IMR-90 (cell line): ENCODE data around the gene CERS6. TPM values are rescaled to one million over a fixed set of nuclear protein-coding genes. Genes with fewer than 3 reads are reported as not detected.

Source experiments
- ATAC-seq: fragments of 200-7000 bp; cut with Tn5 transposase; 2 replicates; pipeline ENCODE4 v1.9.1; 2020; ENCODE audit warnings: low read depth, mild to moderate bottlenecking, moderate library complexity
- BruUV-seq: library from RNA; stranded (reverse); fragments of 400-500 nt; replicated peaks from 2 replicates; lab custom pipeline; 2021; lab: Mats Ljungman, UMichigan
- CTCF ChIA-PET: fragments of 300-600 bp; formaldehyde crosslinking; extraction: SDS; loops from one replicate; lab custom pipeline; 2021; ENCODE audit warnings: antibody characterized with exemption; lab: Yijun Ruan, JAX
- POLR2A ChIA-PET: fragments of 300-600 bp; sonication (Branson Sonifier 250); formaldehyde crosslinking; loops from one replicate; lab custom pipeline; 2022; ENCODE audit warnings: antibody characterized with exemption; ENCODE audit not compliant: unreplicated experiment; lab: Charles Lee
- DNase-seq: peaks from one replicate; pipeline ENCODE4 v3.0.0; 2013
- H2AFZ ChIP-seq: replicated peaks from 2 replicates; pipeline ENCODE3; 2013; ENCODE audit warnings: low read length, mild to moderate bottlenecking; ENCODE audit not compliant: poor library complexity
- H2AK5ac ChIP-seq: 2 replicates; pipeline ENCODE4 v1.6.1; 2013; ENCODE audit warnings: low read depth, low read length, inconsistent platforms
- H2AK9ac ChIP-seq: replicated peaks from 2 replicates; pipeline ENCODE3; 2013; ENCODE audit warnings: mild to moderate bottlenecking, low read depth, low read length, moderate library complexity; ENCODE audit not compliant: poor library complexity
- H2BK120ac ChIP-seq: 2 replicates; pipeline ENCODE4 v1.6.1; 2013; ENCODE audit warnings: low read depth, low read length, inconsistent platforms
- H2BK15ac ChIP-seq: 3 replicates; pipeline ENCODE4 v1.6.1; 2013; ENCODE audit warnings: low read depth, low read length, inconsistent platforms
- H2BK20ac ChIP-seq: 2 replicates; pipeline ENCODE4 v1.6.1; 2013; ENCODE audit warnings: low read depth, mild to moderate bottlenecking, inconsistent platforms, low read length, moderate library complexity
- H2BK5ac ChIP-seq: 2 replicates; pipeline ENCODE4 v1.6.1; 2013; ENCODE audit warnings: mild to moderate bottlenecking, low read depth, low read length, inconsistent platforms; ENCODE audit not compliant: poor library complexity, severe bottlenecking
- H3K14ac ChIP-seq: replicated peaks from 2 replicates; pipeline ENCODE4 v1.6.1; 2013; ENCODE audit warnings: low read depth, low read length, inconsistent platforms
- H3K18ac ChIP-seq: 2 replicates; pipeline ENCODE4 v1.6.1; 2013; ENCODE audit warnings: low read depth, low read length, control low read depth
- H3K23ac ChIP-seq: 2 replicates; pipeline ENCODE4 v1.6.1; 2013; ENCODE audit warnings: low read depth, low read length, inconsistent platforms
- H3K27ac ChIP-seq: 2 replicates; pipeline ENCODE4 v1.5.1; 2013; ENCODE audit warnings: mild to moderate bottlenecking, control low read depth, low read length; ENCODE audit not compliant: insufficient read depth
- H3K27me3 ChIP-seq: 2 replicates; pipeline ENCODE4 v1.6.1; 2013; ENCODE audit warnings: low read length; ENCODE audit not compliant: control insufficient read depth, insufficient read depth
- H3K36me3 ChIP-seq: 2 replicates; pipeline ENCODE4 v1.6.1; 2013; ENCODE audit warnings: low read length, mixed read lengths; ENCODE audit not compliant: control insufficient read depth, insufficient read depth
- H3K4ac ChIP-seq: 2 replicates; pipeline ENCODE4 v1.6.1; 2013; ENCODE audit warnings: low read depth, low read length, inconsistent platforms
- H3K4me1 ChIP-seq: 2 replicates; pipeline ENCODE4 v1.6.1; 2013; ENCODE audit warnings: low read length, mixed read lengths; ENCODE audit not compliant: control insufficient read depth, insufficient read depth
- H3K4me2 ChIP-seq: 2 replicates; pipeline ENCODE4 v1.6.1; 2013; ENCODE audit warnings: low read depth, mild to moderate bottlenecking, control low read depth, low read length, moderate library complexity
- H3K4me3 ChIP-seq: 2 replicates; pipeline ENCODE4 v1.5.1; 2013; ENCODE audit warnings: low read depth, mild to moderate bottlenecking, control low read depth, low read length, moderate library complexity; ENCODE audit not compliant: insufficient read depth
- H3K56ac ChIP-seq: 2 replicates; pipeline ENCODE4 v1.6.1; 2013; ENCODE audit warnings: low read length, inconsistent platforms; ENCODE audit not compliant: insufficient read depth; ENCODE audit errors: extremely low read depth
- H3K79me1 ChIP-seq, 2 experiments: 2 replicates each; pipeline ENCODE4 v1.6.1; 2013; ENCODE audit warnings: low read length in 2 of 2, inconsistent platforms in 1 of 2, low read depth in 1 of 2
- H3K9ac ChIP-seq: 2 replicates; pipeline ENCODE4 v1.6.1; 2013; ENCODE audit warnings: low read depth, low read length, control low read depth
- H3K9me1 ChIP-seq: 2 replicates; pipeline ENCODE4 v1.6.1; 2013; ENCODE audit warnings: low read length, inconsistent platforms; ENCODE audit not compliant: insufficient read depth
- H3K9me3 ChIP-seq: 2 replicates; pipeline ENCODE4 v1.6.1; 2013; ENCODE audit warnings: low read length; ENCODE audit not compliant: control insufficient read depth, insufficient read depth
- H4K20me1 ChIP-seq: 2 replicates; pipeline ENCODE4 v1.6.1; 2013; ENCODE audit warnings: low read length, inconsistent platforms; ENCODE audit not compliant: insufficient read depth
- H4K5ac ChIP-seq: 2 replicates; pipeline ENCODE4 v1.6.1; 2013; ENCODE audit warnings: mild to moderate bottlenecking, low read depth, low read length, control low read depth
- H4K8ac ChIP-seq, 2 experiments: 2 replicates each; pipeline ENCODE4 v1.6.1; 2013; ENCODE audit warnings: low read depth in 2 of 2, low read length in 2 of 2, control low read depth in 1 of 2, inconsistent platforms in 1 of 2
- H4K91ac ChIP-seq: 2 replicates; pipeline ENCODE4 v1.6.1; 2013; ENCODE audit warnings: low read depth, low read length, inconsistent platforms; ENCODE audit not compliant: insufficient read depth
- BHLHE40 ChIP-seq: fragments of 150-350 bp; IDR thresholded peaks from 2 replicates; pipeline ENCODE4 v1.6.1; 2016; ENCODE audit warnings: mild to moderate bottlenecking, low read depth, low read length
- CEBPB ChIP-seq: IDR thresholded peaks from 2 replicates; pipeline ENCODE4 v1.6.1; 2012; ENCODE audit warnings: low read depth, low read length, improper control_type of control experiment
- CHD1 ChIP-seq: IDR thresholded peaks from 2 replicates; pipeline ENCODE4 v1.6.1; 2012; ENCODE audit warnings: low read depth, low read length, improper control_type of control experiment
- CTCF ChIP-seq: conservative IDR thresholded peaks from 2 replicates; pipeline ENCODE4 v1.5.1; 2012; ENCODE audit warnings: mild to moderate bottlenecking, low read depth, low read length, improper control_type of control experiment
- ELK1 ChIP-seq: fragments of 150-350 bp; IDR thresholded peaks from 2 replicates; pipeline ENCODE4 v1.6.1; 2016; ENCODE audit warnings: low read depth, mild to moderate bottlenecking, low read length, moderate library complexity, borderline replicate concordance
- FOS ChIP-seq: fragments of 150-350 bp; IDR thresholded peaks from 2 replicates; pipeline ENCODE4 v1.6.1; 2016; ENCODE audit warnings: low read depth, low read length
- MAFK ChIP-seq: IDR thresholded peaks from 2 replicates; pipeline ENCODE4 v1.6.1; 2012; ENCODE audit warnings: low read depth, low read length, improper control_type of control experiment
- MAZ ChIP-seq: IDR thresholded peaks from 2 replicates; pipeline ENCODE4 v1.6.1; 2012; ENCODE audit warnings: low read depth, mild to moderate bottlenecking, low read length, improper control_type of control experiment, moderate library complexity, borderline replicate concordance
- MXI1 ChIP-seq: IDR thresholded peaks from 2 replicates; pipeline ENCODE4 v1.6.1; 2012; ENCODE audit warnings: low read depth, mild to moderate bottlenecking, low read length, moderate library complexity, borderline replicate concordance
- NFE2L2 ChIP-seq: fragments of 150-350 bp; IDR thresholded peaks from 2 replicates; pipeline ENCODE4 v1.6.1; 2016; ENCODE audit warnings: low read depth, mild to moderate bottlenecking, low read length
- POLR2A ChIP-seq: IDR thresholded peaks from 2 replicates; pipeline ENCODE4 v1.6.1; 2012; ENCODE audit warnings: mild to moderate bottlenecking, low read depth, low read length
- RAD21 ChIP-seq: IDR thresholded peaks from 2 replicates; pipeline ENCODE4 v1.6.1; 2012; ENCODE audit warnings: low read length, improper control_type of control experiment
- RCOR1 ChIP-seq: IDR thresholded peaks from 2 replicates; pipeline ENCODE4 v1.6.1; 2012; ENCODE audit warnings: mild to moderate bottlenecking, low read length, improper control_type of control experiment; ENCODE audit not compliant: insufficient replicate concordance
- RFX5 ChIP-seq: IDR thresholded peaks from 2 replicates; pipeline ENCODE4 v1.8.0; 2012; ENCODE audit warnings: low read depth, mild to moderate bottlenecking, low read length, moderate library complexity
- SMC3 ChIP-seq: fragments of 150-350 bp; IDR thresholded peaks from 2 replicates; pipeline ENCODE4 v1.6.1; 2016; ENCODE audit warnings: low read depth, mild to moderate bottlenecking, antibody characterized with exemption, low read length, moderate library complexity
- USF2 ChIP-seq: fragments of 150-350 bp; IDR thresholded peaks from 2 replicates; pipeline ENCODE4 v1.6.1; 2017; ENCODE audit warnings: mild to moderate bottlenecking, antibody characterized with exemption, low read length, low read depth
- WGBS, 2 experiments: methylation state at CpG; one replicate each; pipeline versions ENCODE4 v1.1.5 to v1.1.7; 2013; ENCODE audit warnings: missing lambda C conversion rate in 2 of 2; ENCODE audit not compliant: insufficient read length in 1 of 2; ENCODE audit errors: extremely low coverage in 2 of 2; 5-methylcytosine and 5-hydroxymethylcytosine counted together
- dilution Hi-C: fragments of 300-500 bp; cut with HindIII; formaldehyde crosslinking; loops from one replicate; pipeline ENCODE4 v1.14.3; 2018; ENCODE audit warnings: low sequenced_read_pairs; ENCODE audit not compliant: unreplicated experiment
- in situ Hi-C: fragments of 300-500 bp; cut with MboI; formaldehyde crosslinking; loops from 3 replicates; pipeline ENCODE4 v1.14.3; 2019; ENCODE audit warnings: low sequenced_read_pairs, inconsistent platforms, mixed read lengths
- intact Hi-C: fragments of 100-400 bp; cut with micrococcal nuclease; formaldehyde crosslinking; loops from 2 replicates; pipeline ENCODE4 v1.10.0; 2022
- polyA plus RNA-seq, 3 experiments: library from polyadenylated mRNA; depleted of rRNA; stranded (reverse); fragments of >200 nt; gene quantifications; 2 replicates each; pipeline ENCODE4 v1.2.3, GENCODE V29; 2012; ENCODE audit warnings: low replicate concordance in 1 of 3
- total RNA-seq: library from RNA; depleted of rRNA; stranded (reverse); fragments of >200 nt; gene quantifications from 2 replicates; pipeline ENCODE4 v1.2.3, GENCODE V29; 2012

The CERS6 gene
- total and polyA plus RNA-seq, 2 of the 4 experiments (the other 2 are of a cell fraction) = 2.1 to 5.7 TPM

DNA sequence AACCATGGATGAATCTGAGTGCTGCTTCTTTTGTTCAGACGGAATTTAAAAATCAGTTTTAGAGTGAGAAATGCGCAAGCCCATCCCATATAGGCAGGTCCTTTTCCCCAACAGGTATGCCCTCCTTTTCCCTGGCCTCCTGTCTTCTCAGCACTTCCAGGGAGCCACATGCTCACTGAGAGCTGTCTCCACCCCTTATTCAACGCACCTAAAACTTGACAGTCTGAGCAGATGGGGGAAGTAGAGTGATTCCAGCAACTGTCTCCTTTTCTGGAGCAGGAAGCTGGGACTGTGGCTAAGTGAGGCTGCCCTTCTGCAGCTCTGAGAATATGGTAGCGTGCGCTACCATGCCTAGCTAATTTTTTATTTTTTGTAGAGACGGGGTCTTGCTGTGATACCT is 293.2 kb downstream of the CERS6 start:
- no peak for TF ChIP-seq CHD1
- TF ChIP-seq MAFK = no peak
- TF ChIP-seq ELK1 = no peak
- no peak for TF ChIP-seq RFX5
- TF ChIP-seq POLR2A = no peak
- TF ChIP-seq CTCF = no peak
- no peak for TF ChIP-seq FOS
- no peak for TF ChIP-seq SMC3
- no peak for TF ChIP-seq USF2
- no peak for TF ChIP-seq MAZ
- TF ChIP-seq RAD21 = no peak
- TF ChIP-seq CEBPB = no peak
- TF ChIP-seq NFE2L2 = no peak
- no peak for TF ChIP-seq RCOR1
- TF ChIP-seq MXI1 = no peak
- TF ChIP-seq BHLHE40 = no peak
- Histone ChIP-seq H2AFZ (no peak overlapping the region), H3K27me3 (no peaks in the 10 kb centered on the region), H3K4me3 (no peak overlapping the region), H2BK20ac (no peak overlapping the region), H2BK5ac (no peak overlapping the region), H3K4ac (no peak overlapping the region), H3K36me3 (no peaks in the 10 kb centered on the region), H3K14ac (no peak overlapping the region), H4K91ac (no peak overlapping the region), H3K56ac (no peak overlapping the region), H4K8ac (no peak overlapping the region), H3K9me3 (no peaks in the 10 kb centered on the region), H3K9me1 (no peaks in the 10 kb centered on the region), H3K23ac (no peak overlapping the region), H2AK9ac (no peak overlapping the region), H3K4me2 (no peak overlapping the region), H2AK5ac (no peak overlapping the region), H2BK120ac (no peak overlapping the region), H3K27ac (no peak overlapping the region), H3K4me1 (no peaks in the 10 kb centered on the region), H2BK15ac (no peak overlapping the region), H3K18ac (no peak overlapping the region), H4K5ac (no peak overlapping the region), H3K9ac (no peak overlapping the region), H3K79me1 (no peaks in the 10 kb centered on the region), H4K20me1 (no peaks in the 10 kb centered on the region)
- DNase-seq (no peak), ATAC-seq (no peak)
- dilution Hi-C loops = no loop called here
- no CpG with 5 or more reads among the region's 6 CpGs for WGBS, 2 experiments
- POLR2A ChIA-PET = no interaction called here
- no TSS peak for BruUV-seq
- in situ Hi-C loops = no loop called here
- CTCF ChIA-PET = no interaction called here
- intact Hi-C loops = no loop called here
